GM23338 (cell line): ENCODE measurements around the gene TMEM30B. TPM values are rescaled to one million over a fixed set of nuclear protein-coding genes. Genes with fewer than 3 reads are reported as not detected.
"Not testable (repeated sequence)": the region's sequence is repeated elsewhere in the genome, so short reads cannot be mapped to it uniquely, and the experiment has no call there.

ENCODE experiments used
- ATAC-seq: fragments of 200-7000 bp; cut with Tn5 transposase; 3 replicates; pipeline ENCODE4 v1.9.1; 2020
- DNase-seq: peaks from one replicate; pipeline ENCODE4 v3.0.0-alpha.2; 2015; ENCODE audit warnings: low spot score
- H2AFZ ChIP-seq: fragments of 200-600 bp; sonication (generic); 2 replicates; pipeline ENCODE4 v1.8.0; 2016; ENCODE audit warnings: antibody characterized with exemption, mild to moderate bottlenecking, moderate library complexity
- H3F3A ChIP-seq: fragments of 200-600 bp; sonication (generic); replicated peaks from 2 replicates; pipeline ENCODE4 v1.8.0; 2017; ENCODE audit warnings: antibody characterized with exemption, mixed run types, low read depth
- H3K27ac ChIP-seq: fragments of 200-600 bp; sonication (generic); 2 replicates; pipeline ENCODE4 v1.6.1; 2016; ENCODE audit warnings: low read depth
- H3K27me3 ChIP-seq: fragments of 200-600 bp; sonication (generic); 2 replicates; pipeline ENCODE4 v1.8.0; 2016; ENCODE audit warnings: mild to moderate bottlenecking, mixed run types, moderate library complexity; ENCODE audit not compliant: insufficient read depth
- H3K36me3 ChIP-seq: fragments of 200-600 bp; sonication (generic); 2 replicates; pipeline ENCODE4 v1.8.0; 2016; ENCODE audit warnings: mild to moderate bottlenecking; ENCODE audit not compliant: insufficient read depth
- H3K4me1 ChIP-seq: fragments of 200-600 bp; sonication (generic); 2 replicates; pipeline ENCODE4 v1.8.0; 2016; ENCODE audit warnings: mild to moderate bottlenecking, moderate library complexity; ENCODE audit not compliant: insufficient read depth
- H3K4me2 ChIP-seq: fragments of 200-600 bp; sonication (generic); 2 replicates; pipeline ENCODE4 v1.7.1; 2017; ENCODE audit warnings: mixed run types
- H3K4me3 ChIP-seq: fragments of 200-600 bp; sonication (generic); 2 replicates; pipeline ENCODE4 v1.6.1; 2016; ENCODE audit warnings: mixed run types
- H3K79me2 ChIP-seq: fragments of 200-600 bp; sonication (generic); replicated peaks from 2 replicates; pipeline ENCODE4 v1.8.0; 2017; ENCODE audit warnings: mild to moderate bottlenecking; ENCODE audit not compliant: insufficient read depth
- H3K9me2 ChIP-seq: fragments of 200-600 bp; sonication (generic); 2 replicates; pipeline ENCODE4 v1.8.0; 2017; ENCODE audit not compliant: insufficient read depth
- H4K20me1 ChIP-seq: fragments of 200-600 bp; sonication (generic); replicated peaks from 2 replicates; pipeline ENCODE4 v1.8.0; 2017; ENCODE audit warnings: mild to moderate bottlenecking; ENCODE audit not compliant: insufficient read depth
- H3K27ac Mint-ChIP-seq: 2 replicates; pipeline ENCODE4 v1.8.0; 2020; ENCODE audit warnings: inconsistent platforms, mild to moderate bottlenecking, moderate library complexity, mixed read lengths
- H3K27me3 Mint-ChIP-seq: 3 replicates; pipeline ENCODE4 v1.8.0; 2022; ENCODE audit warnings: low read depth, mild to moderate bottlenecking, moderate library complexity, mixed read lengths, inconsistent platforms; ENCODE audit not compliant: insufficient read depth, poor library complexity
- H3K36me3 Mint-ChIP-seq: 3 replicates; pipeline ENCODE4 v1.8.0; 2021; ENCODE audit warnings: low read depth, mild to moderate bottlenecking, inconsistent platforms, moderate library complexity, mixed read lengths
- H3K4me1 Mint-ChIP-seq: 3 replicates; pipeline ENCODE4 v1.8.0; 2020; ENCODE audit warnings: mild to moderate bottlenecking, inconsistent platforms, mixed read lengths
- H3K4me3 Mint-ChIP-seq: 3 replicates; pipeline ENCODE4 v1.8.0; 2021; ENCODE audit warnings: moderate library complexity, mild to moderate bottlenecking, inconsistent platforms, mixed read lengths
- H3K9me3 Mint-ChIP-seq: 3 replicates; pipeline ENCODE4 v1.8.0; 2020; ENCODE audit warnings: moderate library complexity, mild to moderate bottlenecking, inconsistent platforms, mixed read lengths
- CTCF ChIP-seq, 2 experiments: fragments of 200-600 bp in 1 of 2; sonication (generic) in 1 of 2; conservative IDR thresholded peaks; 2 replicates each; pipeline versions ENCODE4 v1.5.1 to v1.6.1; 2016 to 2017; ENCODE audit warnings: antibody characterized with exemption in 2 of 2, low read depth in 2 of 2, mild to moderate bottlenecking in 2 of 2, moderate library complexity in 1 of 2
- EZH2 ChIP-seq: fragments of 200-600 bp; sonication (generic); IDR thresholded peaks from one replicate; pipeline ENCODE4 v1.8.0; 2017; ENCODE audit warnings: antibody characterized with exemption, mild to moderate bottlenecking, low read depth; ENCODE audit not compliant: unreplicated experiment
- JUNB ChIP-seq: IDR thresholded peaks from one replicate; pipeline ENCODE4 v1.6.1; 2016; ENCODE audit warnings: antibody characterized with exemption; ENCODE audit not compliant: unreplicated experiment
- NANOG ChIP-seq: IDR thresholded peaks from 2 replicates; pipeline ENCODE4 v1.6.1; 2016; ENCODE audit warnings: antibody characterized with exemption, borderline replicate concordance
- POLR2AphosphoS5 ChIP-seq: IDR thresholded peaks from 2 replicates; pipeline ENCODE4 v1.6.1; 2016; ENCODE audit warnings: antibody characterized with exemption, low read depth
- REST ChIP-seq: IDR thresholded peaks from one replicate; pipeline ENCODE4 v1.6.1; 2018; ENCODE audit warnings: antibody characterized with exemption; ENCODE audit not compliant: unreplicated experiment
- STAT1 ChIP-seq: IDR thresholded peaks from one replicate; pipeline ENCODE4 v1.6.1; 2016; ENCODE audit warnings: antibody characterized with exemption; ENCODE audit not compliant: unreplicated experiment
- ZNF114 ChIP-seq: fragments of 250-450 bp; sonication (Bioruptor Pico); IDR thresholded peaks from 2 replicates; pipeline ENCODE4 v1.5.0; 2020; ENCODE audit warnings: mild to moderate bottlenecking, moderate library complexity
- ZNF331 ChIP-seq: fragments of 250-450 bp; sonication (Bioruptor Pico); IDR thresholded peaks from 2 replicates; pipeline ENCODE4 v1.5.0; 2020; ENCODE audit warnings: low read depth, mild to moderate bottlenecking, moderate library complexity
- polyA plus RNA-seq: library from polyadenylated mRNA; unstranded; fragments of >200 nt; fragmentation: Nextera tagmentation; extraction: Ambion mirVana; gene quantifications from 2 replicates; pipeline ENCODE4 v1.2.1, GENCODE V29; 2016
- total RNA-seq: library from RNA; depleted of rRNA; stranded (reverse); fragments of >200 nt; shearing (Covaris generic); gene quantifications from 2 replicates; pipeline ENCODE4 v1.2.3, GENCODE V29; 2014
- TF ChIP-seq, protein P1 (sequence below): IDR thresholded peaks from 2 replicates; pipeline ENCODE4 v1.6.1; 2016; ENCODE audit warnings: antibody characterized with exemption

TMEM30B gene
- total and polyA plus RNA-seq, 2 experiments from 2014 or later: 7.2 to 22.9 TPM

GRCh38 chr14:61319706-61320105, 38.6 kb upstream of the TMEM30B start (continued):
- TF ChIP-seq, protein P1, sequence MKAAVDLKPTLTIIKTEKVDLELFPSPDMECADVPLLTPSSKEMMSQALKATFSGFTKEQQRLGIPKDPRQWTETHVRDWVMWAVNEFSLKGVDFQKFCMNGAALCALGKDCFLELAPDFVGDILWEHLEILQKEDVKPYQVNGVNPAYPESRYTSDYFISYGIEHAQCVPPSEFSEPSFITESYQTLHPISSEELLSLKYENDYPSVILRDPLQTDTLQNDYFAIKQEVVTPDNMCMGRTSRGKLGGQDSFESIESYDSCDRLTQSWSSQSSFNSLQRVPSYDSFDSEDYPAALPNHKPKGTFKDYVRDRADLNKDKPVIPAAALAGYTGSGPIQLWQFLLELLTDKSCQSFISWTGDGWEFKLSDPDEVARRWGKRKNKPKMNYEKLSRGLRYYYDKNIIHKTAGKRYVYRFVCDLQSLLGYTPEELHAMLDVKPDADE: no peak
- TF ChIP-seq JUNB: no peak
- no peak for TF ChIP-seq ZNF114 (CRISPR knock-in tag)

DNA sequence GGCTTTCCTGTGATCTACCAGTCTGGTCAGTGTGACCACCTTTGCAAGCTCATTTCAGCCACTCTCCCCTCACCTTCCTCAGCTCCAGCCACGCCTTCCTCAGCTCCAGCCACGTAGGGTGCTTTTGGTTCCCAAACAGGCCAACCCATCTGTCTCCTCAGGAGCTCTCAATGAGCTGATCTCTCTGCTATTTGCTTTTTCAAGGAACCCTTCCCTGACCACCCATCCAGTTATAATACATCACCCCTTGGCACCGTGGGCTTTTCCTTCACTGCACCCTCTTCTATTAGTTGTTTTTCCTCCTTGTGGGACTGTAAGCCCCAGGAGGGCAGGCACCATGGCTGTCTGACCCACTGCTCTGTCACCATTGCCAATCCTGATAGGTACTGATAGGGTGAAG, 37.9 kb upstream of the TMEM30B start:
- Histone ChIP-seq H4K20me1 (no peaks in the 10 kb centered on the region), H3K4me2 (no peak overlapping the region), H3K27me3 (peaks cover 45% of the 10 kb centered on the region), H3K79me2 (no peaks in the 10 kb centered on the region), H3K9me2 (no peaks in the 10 kb centered on the region), H3F3A (no peaks in the 10 kb centered on the region; the same call in 1 of the 2 replicates), H3K36me3 (no peaks in the 10 kb centered on the region), H3K27ac (no peak overlapping the region), H2AFZ (no peak overlapping the region), H3K4me1 (peaks cover 4% of the 10 kb centered on the region; the same call in 1 of the 2 replicates), H3K4me3 (no peak overlapping the region)
- peaks cover 4% of the 10 kb centered on the region; the same call in 2 of the 3 replicates for H3K9me3 Mint-ChIP-seq
- H3K4me3 Mint-ChIP-seq: no peak overlapping the region
- ATAC-seq: no peak
- no peak overlapping the region for H3K27ac Mint-ChIP-seq
- TF ChIP-seq NANOG: no peak
- TF ChIP-seq, protein P1: no peak
- no peak for TF ChIP-seq STAT1
- TF ChIP-seq ZNF114 (CRISPR knock-in tag): no peak
- no peak for TF ChIP-seq JUNB
- no peak for TF ChIP-seq REST
- no peak for TF ChIP-seq POLR2AphosphoS5
- H3K36me3 Mint-ChIP-seq: no peaks in the 10 kb centered on the region
- H3K27me3 Mint-ChIP-seq: peaks cover 21% of the 10 kb centered on the region
- peaks cover 9% of the 10 kb centered on the region for H3K4me1 Mint-ChIP-seq
- DNase-seq: no peak

- ATAC-seq: no peak
- no peaks in the 10 kb centered on the region for H3K4me1 ChIP-seq
- no peak overlapping the region for H3K4me2 ChIP-seq
- no peak overlapping the region for H3K4me3 ChIP-seq
- Mint-ChIP-seq H3K4me3 (no peak overlapping the region), H3K36me3 (peaks cover 16% of the 10 kb centered on the region; the same call in 2 of the 3 replicates), H3K4me1 (no peaks in the 10 kb centered on the region), H3K27ac (no peak overlapping the region), H3K27me3 (peaks cover under 1% of the 10 kb centered on the region), H3K9me3 (peaks cover 26% of the 10 kb centered on the region)
- H3K27me3 ChIP-seq: peaks cover 8% of the 10 kb centered on the region; the same call in 1 of the 2 replicates
- no peaks in the 10 kb centered on the region for H3K9me2 ChIP-seq
- H4K20me1 ChIP-seq: no peaks in the 10 kb centered on the region
- H3K79me2 ChIP-seq: no peaks in the 10 kb centered on the region
- TF ChIP-seq CTCF (conservative IDR thresholded peaks at IDR 0.05; ENCODE audit: low read depth in 2 of 2): no peak
- TF ChIP-seq, protein P1: no peak
- no peak for TF ChIP-seq ZNF331 (CRISPR knock-in tag)
- TF ChIP-seq EZH2: no peak
- H3K36me3 ChIP-seq: no peaks in the 10 kb centered on the region
- H2AFZ ChIP-seq: no peak overlapping the region
- H3K27ac ChIP-seq: no peak overlapping the region
- H3F3A ChIP-seq: no peaks in the 10 kb centered on the region
- DNase-seq: no peak
Observed at GRCh38 chr14:61315313-61315712, 34.2 kb upstream of the TMEM30B start.

- H3K79me2 ChIP-seq, H3F3A ChIP-seq, H3K27ac Mint-ChIP-seq, H3K27me3 Mint-ChIP-seq, H4K20me1 ChIP-seq, H3K27ac ChIP-seq, H3K4me1 ChIP-seq, H3K4me3 Mint-ChIP-seq, H3K36me3 ChIP-seq, H3K4me2 ChIP-seq, ATAC-seq, H3K4me3 ChIP-seq, DNase-seq, H3K27me3 ChIP-seq, H3K4me1 Mint-ChIP-seq, H3K9me2 ChIP-seq, H2AFZ ChIP-seq: not testable (repeated sequence)
- Mint-ChIP-seq H3K36me3 (peaks cover 29% of the 10 kb centered on the region), H3K9me3 (peaks cover 35% of the 10 kb centered on the region)
Observed at GRCh38 chr14:61308701-61309100, 27.6 kb upstream of the TMEM30B start.
